ENCODE data around the gene MTCL1. TPM values are rescaled to one million over a fixed set of nuclear protein-coding genes. Genes with fewer than 3 reads are reported as not detected.

MTCL1 gene
- total and polyA plus RNA-seq, 2 of the 8 experiments (the other 6 are each of a cell fraction or from before 2014, with no cell fraction given) = 16.6 to 60.8 TPM

DNA sequence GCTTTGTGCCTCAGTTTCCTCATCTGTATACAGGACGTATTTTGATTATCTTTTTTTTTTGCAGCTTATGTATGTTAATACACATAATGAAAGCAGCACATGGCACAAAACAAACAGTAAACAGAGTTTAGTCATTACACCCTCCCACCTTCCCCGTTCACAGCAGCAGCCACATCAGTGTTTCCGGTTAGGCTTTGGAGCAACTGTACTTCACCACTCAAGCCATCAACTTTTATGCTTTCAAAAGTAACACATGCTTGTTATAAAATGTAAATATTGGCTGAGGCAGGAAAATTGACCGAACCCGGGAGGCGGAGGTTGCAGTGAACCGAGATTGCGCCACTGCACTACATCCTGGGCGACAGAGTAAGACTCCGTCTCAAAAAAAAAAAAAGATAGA lies 117.3 kb downstream of the MTCL1 start (continued):
- TF ChIP-seq, protein P1, sequence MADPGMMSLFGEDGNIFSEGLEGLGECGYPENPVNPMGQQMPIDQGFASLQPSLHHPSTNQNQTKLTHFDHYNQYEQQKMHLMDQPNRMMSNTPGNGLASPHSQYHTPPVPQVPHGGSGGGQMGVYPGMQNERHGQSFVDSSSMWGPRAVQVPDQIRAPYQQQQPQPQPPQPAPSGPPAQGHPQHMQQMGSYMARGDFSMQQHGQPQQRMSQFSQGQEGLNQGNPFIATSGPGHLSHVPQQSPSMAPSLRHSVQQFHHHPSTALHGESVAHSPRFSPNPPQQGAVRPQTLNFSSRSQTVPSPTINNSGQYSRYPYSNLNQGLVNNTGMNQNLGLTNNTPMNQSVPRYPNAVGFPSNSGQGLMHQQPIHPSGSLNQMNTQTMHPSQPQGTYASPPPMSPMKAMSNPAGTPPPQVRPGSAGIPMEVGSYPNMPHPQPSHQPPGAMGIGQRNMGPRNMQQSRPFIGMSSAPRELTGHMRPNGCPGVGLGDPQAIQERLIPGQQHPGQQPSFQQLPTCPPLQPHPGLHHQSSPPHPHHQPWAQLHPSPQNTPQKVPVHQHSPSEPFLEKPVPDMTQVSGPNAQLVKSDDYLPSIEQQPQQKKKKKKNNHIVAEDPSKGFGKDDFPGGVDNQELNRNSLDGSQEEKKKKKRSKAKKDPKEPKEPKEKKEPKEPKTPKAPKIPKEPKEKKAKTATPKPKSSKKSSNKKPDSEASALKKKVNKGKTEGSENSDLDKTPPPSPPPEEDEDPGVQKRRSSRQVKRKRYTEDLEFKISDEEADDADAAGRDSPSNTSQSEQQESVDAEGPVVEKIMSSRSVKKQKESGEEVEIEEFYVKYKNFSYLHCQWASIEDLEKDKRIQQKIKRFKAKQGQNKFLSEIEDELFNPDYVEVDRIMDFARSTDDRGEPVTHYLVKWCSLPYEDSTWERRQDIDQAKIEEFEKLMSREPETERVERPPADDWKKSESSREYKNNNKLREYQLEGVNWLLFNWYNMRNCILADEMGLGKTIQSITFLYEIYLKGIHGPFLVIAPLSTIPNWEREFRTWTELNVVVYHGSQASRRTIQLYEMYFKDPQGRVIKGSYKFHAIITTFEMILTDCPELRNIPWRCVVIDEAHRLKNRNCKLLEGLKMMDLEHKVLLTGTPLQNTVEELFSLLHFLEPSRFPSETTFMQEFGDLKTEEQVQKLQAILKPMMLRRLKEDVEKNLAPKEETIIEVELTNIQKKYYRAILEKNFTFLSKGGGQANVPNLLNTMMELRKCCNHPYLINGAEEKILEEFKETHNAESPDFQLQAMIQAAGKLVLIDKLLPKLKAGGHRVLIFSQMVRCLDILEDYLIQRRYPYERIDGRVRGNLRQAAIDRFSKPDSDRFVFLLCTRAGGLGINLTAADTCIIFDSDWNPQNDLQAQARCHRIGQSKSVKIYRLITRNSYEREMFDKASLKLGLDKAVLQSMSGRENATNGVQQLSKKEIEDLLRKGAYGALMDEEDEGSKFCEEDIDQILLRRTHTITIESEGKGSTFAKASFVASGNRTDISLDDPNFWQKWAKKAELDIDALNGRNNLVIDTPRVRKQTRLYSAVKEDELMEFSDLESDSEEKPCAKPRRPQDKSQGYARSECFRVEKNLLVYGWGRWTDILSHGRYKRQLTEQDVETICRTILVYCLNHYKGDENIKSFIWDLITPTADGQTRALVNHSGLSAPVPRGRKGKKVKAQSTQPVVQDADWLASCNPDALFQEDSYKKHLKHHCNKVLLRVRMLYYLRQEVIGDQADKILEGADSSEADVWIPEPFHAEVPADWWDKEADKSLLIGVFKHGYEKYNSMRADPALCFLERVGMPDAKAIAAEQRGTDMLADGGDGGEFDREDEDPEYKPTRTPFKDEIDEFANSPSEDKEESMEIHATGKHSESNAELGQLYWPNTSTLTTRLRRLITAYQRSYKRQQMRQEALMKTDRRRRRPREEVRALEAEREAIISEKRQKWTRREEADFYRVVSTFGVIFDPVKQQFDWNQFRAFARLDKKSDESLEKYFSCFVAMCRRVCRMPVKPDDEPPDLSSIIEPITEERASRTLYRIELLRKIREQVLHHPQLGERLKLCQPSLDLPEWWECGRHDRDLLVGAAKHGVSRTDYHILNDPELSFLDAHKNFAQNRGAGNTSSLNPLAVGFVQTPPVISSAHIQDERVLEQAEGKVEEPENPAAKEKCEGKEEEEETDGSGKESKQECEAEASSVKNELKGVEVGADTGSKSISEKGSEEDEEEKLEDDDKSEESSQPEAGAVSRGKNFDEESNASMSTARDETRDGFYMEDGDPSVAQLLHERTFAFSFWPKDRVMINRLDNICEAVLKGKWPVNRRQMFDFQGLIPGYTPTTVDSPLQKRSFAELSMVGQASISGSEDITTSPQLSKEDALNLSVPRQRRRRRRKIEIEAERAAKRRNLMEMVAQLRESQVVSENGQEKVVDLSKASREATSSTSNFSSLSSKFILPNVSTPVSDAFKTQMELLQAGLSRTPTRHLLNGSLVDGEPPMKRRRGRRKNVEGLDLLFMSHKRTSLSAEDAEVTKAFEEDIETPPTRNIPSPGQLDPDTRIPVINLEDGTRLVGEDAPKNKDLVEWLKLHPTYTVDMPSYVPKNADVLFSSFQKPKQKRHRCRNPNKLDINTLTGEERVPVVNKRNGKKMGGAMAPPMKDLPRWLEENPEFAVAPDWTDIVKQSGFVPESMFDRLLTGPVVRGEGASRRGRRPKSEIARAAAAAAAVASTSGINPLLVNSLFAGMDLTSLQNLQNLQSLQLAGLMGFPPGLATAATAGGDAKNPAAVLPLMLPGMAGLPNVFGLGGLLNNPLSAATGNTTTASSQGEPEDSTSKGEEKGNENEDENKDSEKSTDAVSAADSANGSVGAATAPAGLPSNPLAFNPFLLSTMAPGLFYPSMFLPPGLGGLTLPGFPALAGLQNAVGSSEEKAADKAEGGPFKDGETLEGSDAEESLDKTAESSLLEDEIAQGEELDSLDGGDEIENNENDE (IDR thresholded peaks at IDR 0.05; ENCODE audit: insufficient replicate concordance, low read length) = no peak
- TF ChIP-seq POLR2A (IDR thresholded peaks at IDR 0.05; ENCODE audit: control extremely low read depth in 1 of 2, low read depth in 2 of 2, low read length in 2 of 2) = no peak
- TF ChIP-seq NANOG (IDR thresholded peaks at IDR 0.05; ENCODE audit: insufficient read depth, low read depth, low read length, poor library complexity, severe bottlenecking) = no peak
- TF ChIP-seq KDM5A (IDR thresholded peaks at IDR 0.05; ENCODE audit: low read length) = no peak
- no peak for TF ChIP-seq HDAC6 (IDR thresholded peaks at IDR 0.05; ENCODE audit: low read depth, low read length)
- no peak for TF ChIP-seq CBX5 (IDR thresholded peaks at IDR 0.05; ENCODE audit: low read depth, low read length)
- TF ChIP-seq SIX5 (IDR thresholded peaks at IDR 0.05; ENCODE audit: low read depth, low read length) = no peak
- TF ChIP-seq SP4 (IDR thresholded peaks at IDR 0.05; ENCODE audit: low read length) = no peak
- no peak for TF ChIP-seq CHD2 (IDR thresholded peaks at IDR 0.05; ENCODE audit: low read length)
- TF ChIP-seq, protein P2, sequence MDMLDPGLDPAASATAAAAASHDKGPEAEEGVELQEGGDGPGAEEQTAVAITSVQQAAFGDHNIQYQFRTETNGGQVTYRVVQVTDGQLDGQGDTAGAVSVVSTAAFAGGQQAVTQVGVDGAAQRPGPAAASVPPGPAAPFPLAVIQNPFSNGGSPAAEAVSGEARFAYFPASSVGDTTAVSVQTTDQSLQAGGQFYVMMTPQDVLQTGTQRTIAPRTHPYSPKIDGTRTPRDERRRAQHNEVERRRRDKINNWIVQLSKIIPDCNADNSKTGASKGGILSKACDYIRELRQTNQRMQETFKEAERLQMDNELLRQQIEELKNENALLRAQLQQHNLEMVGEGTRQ (IDR thresholded peaks at IDR 0.05; ENCODE audit: low read length) = no peak
- no peak for TF ChIP-seq PHF8 (conservative IDR thresholded peaks at IDR 0.05; ENCODE audit: low read depth, low read length)
